Ovary (tissue), 3 donors: ENCODE results near the gene REEP5.

Source experiments
- CTCF ChIP-seq, 3 donors: fragments of 450-650 bp in 2 of 3; fragments of 200-600 bp in 1 of 3; IDR thresholded peaks; one replicate each; pipeline versions ENCODE4 v1.5.1 to v1.8.0; 2016 to 2022; ENCODE audit warnings: antibody characterized with exemption in 3 of 3, mild to moderate bottlenecking in 1 of 3
- EP300 ChIP-seq: sonication (generic); formaldehyde crosslinking; IDR thresholded peaks from one replicate; pipeline ENCODE4 v1.6.1; 2017; ENCODE audit warnings: antibody characterized with exemption
- POLR2A ChIP-seq: fragments of 450-650 bp; IDR thresholded peaks from one replicate; pipeline ENCODE4 v1.6.1; 2017; ENCODE audit warnings: antibody characterized with exemption, mild to moderate bottlenecking, moderate library complexity
- donor health status: DM: no; HTN: no; CAD: no.

DNA sequence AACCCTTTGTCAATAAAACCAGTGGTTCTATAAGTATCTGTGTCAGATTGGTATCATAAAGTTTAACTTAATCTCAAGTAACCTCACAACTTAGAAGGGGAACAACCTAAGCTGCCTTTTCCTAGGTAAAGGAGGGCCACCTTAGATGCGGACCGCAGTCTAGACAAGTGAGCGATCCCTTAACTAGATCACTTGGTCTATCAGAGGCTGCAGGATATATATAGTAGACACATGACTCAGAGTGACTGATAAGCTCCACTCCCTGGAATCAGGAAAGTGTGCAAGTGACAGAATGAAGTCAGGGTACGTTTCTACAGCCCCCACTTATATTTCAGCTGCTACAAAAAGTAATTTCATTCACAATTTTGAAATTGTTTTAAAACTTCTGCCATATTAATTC, 7.4 kb downstream of the REEP5 start:
- TF ChIP-seq CTCF (IDR thresholded peaks at IDR 0.05) = no peak
- TF ChIP-seq POLR2A = no peak
- no peak for TF ChIP-seq EP300
